ENCODE results near the gene MAP2K4. TPM values are rescaled to one million over a fixed set of nuclear protein-coding genes. Genes with fewer than 3 reads are reported as not detected.
"Not testable (repeated sequence)": the region's sequence is repeated elsewhere in the genome, so short reads cannot be mapped to it uniquely, and the experiment has no call there.

MAP2K4 gene
- total and polyA plus RNA-seq, 3 experiments from 2014 or later, result 30.3 to 46.2 (median 45.9) TPM

GRCh38 chr17:12134101-12134500 lies 113.4 kb downstream of the MAP2K4 start:
- no peak overlapping the region for H3K27ac Mint-ChIP-seq
- no peak overlapping the region for H3K4me3 Mint-ChIP-seq
- peaks cover 0 to 11% (median 2%) of the 10 kb centered on the region in 5 donors for H3K9me3 Mint-ChIP-seq
- peaks cover 0 to 2% (median 0%) of the 10 kb centered on the region in 3 donors for H3K4me1 Mint-ChIP-seq
- ChIA-PET CTCF (no interaction called here), POLR2A (no interaction called here)
- H3K36me3 Mint-ChIP-seq, result peaks cover 41 to 87% (median 46%) of the 10 kb centered on the region in 3 donors
- DNase-seq, result no peak
- no peaks in the 10 kb centered on the region for H3K9me3 ChIP-seq (ENCODE audit: low read length)
- H3K27ac ChIP-seq (ENCODE audit: low read depth, low read length), result no peak overlapping the region
- no peaks in the 10 kb centered on the region for H3K27me3 ChIP-seq (ENCODE audit: insufficient read depth, low read length, poor library complexity, severe bottlenecking)
- no peaks in the 10 kb centered on the region for H3K27me3 Mint-ChIP-seq
- no peak overlapping the region for H3K4me3 ChIP-seq (ENCODE audit: low read length)
- H3K4me1 ChIP-seq (ENCODE audit: insufficient read depth, low read length), result no peaks in the 10 kb centered on the region
- no peaks in the 10 kb centered on the region for H3K36me3 ChIP-seq (ENCODE audit: insufficient read depth, low read length)

GRCh38 chr17:12134587-12134986 lies 113.9 kb downstream of the MAP2K4 start:
- Mint-ChIP-seq H3K4me3 (no peak overlapping the region), H3K27ac (no peak overlapping the region), H3K4me1 (peaks cover 0 to 2% (median 0%) of the 10 kb centered on the region in 3 donors), H3K36me3 (peaks cover 38 to 82% (median 45%) of the 10 kb centered on the region in 3 donors), H3K27me3 (no peaks in the 10 kb centered on the region), H3K9me3 (peaks cover 0 to 11% (median 2%) of the 10 kb centered on the region in 5 donors)
- H3K4me1 ChIP-seq (ENCODE audit: insufficient read depth, low read length), result no peaks in the 10 kb centered on the region
- ChIA-PET CTCF (no interaction called here), POLR2A (no interaction called here)
- DNase-seq, result no peak
- no peaks in the 10 kb centered on the region for H3K9me3 ChIP-seq (ENCODE audit: low read length)
- H3K36me3 ChIP-seq (ENCODE audit: insufficient read depth, low read length), result no peaks in the 10 kb centered on the region
- no peaks in the 10 kb centered on the region for H3K27me3 ChIP-seq (ENCODE audit: insufficient read depth, low read length, poor library complexity, severe bottlenecking)
- no peak overlapping the region for H3K4me3 ChIP-seq (ENCODE audit: low read length)
- H3K27ac ChIP-seq (ENCODE audit: low read depth, low read length), result no peak overlapping the region

GRCh38 chr17:12136243-12136642 lies 115.6 kb downstream of the MAP2K4 start:
- Mint-ChIP-seq H3K4me1 (peaks cover 0 to 2% (median 0%) of the 10 kb centered on the region in 3 donors), H3K27ac (no peak overlapping the region), H3K27me3 (no peaks in the 10 kb centered on the region), H3K36me3 (peaks cover 47 to 84% (median 50%) of the 10 kb centered on the region in 3 donors), H3K4me3 (no peak overlapping the region), H3K9me3 (peaks cover 0 to 11% (median 2%) of the 10 kb centered on the region in 5 donors)
- H3K27me3 ChIP-seq (ENCODE audit: insufficient read depth, low read length, poor library complexity, severe bottlenecking), result no peaks in the 10 kb centered on the region
- no peak overlapping the region for H3K27ac ChIP-seq (ENCODE audit: low read depth, low read length)
- ChIA-PET CTCF (interaction anchor here (1.5 kb wide), 1 partner anchor 44 kb away, joined by 3 read pairs; no protein-coding TSS in a partner anchor), POLR2A (no interaction called here)
- H3K4me1 ChIP-seq (ENCODE audit: insufficient read depth, low read length), result no peaks in the 10 kb centered on the region
- peaks cover 13% of the 10 kb centered on the region for H3K36me3 ChIP-seq (ENCODE audit: insufficient read depth, low read length)
- H3K9me3 ChIP-seq (ENCODE audit: low read length), result no peaks in the 10 kb centered on the region
- no peak overlapping the region for H3K4me3 ChIP-seq (ENCODE audit: low read length)
- no peak for DNase-seq

GRCh38 chr17:12136646-12137045 lies 116.0 kb downstream of the MAP2K4 start:
- H3K4me3 Mint-ChIP-seq, result no peak overlapping the region
- H3K36me3 Mint-ChIP-seq, result peaks cover 51 to 84% (median 51%) of the 10 kb centered on the region in 3 donors

GRCh38 chr17:12137859-12138258 lies 117.2 kb downstream of the MAP2K4 start:
- DNase-seq, result no peak
- Mint-ChIP-seq H3K27me3 (no peaks in the 10 kb centered on the region), H3K36me3 (peaks cover 52 to 84% (median 63%) of the 10 kb centered on the region in 3 donors), H3K4me3 (no peak overlapping the region), H3K27ac (no peak overlapping the region), H3K9me3 (peaks cover 0 to 11% (median 2%) of the 10 kb centered on the region in 5 donors), H3K4me1 (peaks cover 0 to 2% (median 0%) of the 10 kb centered on the region in 3 donors)
- no peak overlapping the region for H3K27ac ChIP-seq (ENCODE audit: low read depth, low read length)
- ChIA-PET CTCF (no interaction called here), POLR2A (no interaction called here)
- no peaks in the 10 kb centered on the region for H3K9me3 ChIP-seq (ENCODE audit: low read length)
- peaks cover 17% of the 10 kb centered on the region for H3K36me3 ChIP-seq (ENCODE audit: insufficient read depth, low read length)
- H3K4me1 ChIP-seq (ENCODE audit: insufficient read depth, low read length), result no peaks in the 10 kb centered on the region
- H3K27me3 ChIP-seq (ENCODE audit: insufficient read depth, low read length, poor library complexity, severe bottlenecking), result no peaks in the 10 kb centered on the region
- H3K4me3 ChIP-seq (ENCODE audit: low read length), result no peak overlapping the region

More at GRCh38 chr17:12136646-12137045, 116.0 kb downstream of the MAP2K4 start:
- Histone ChIP-seq H3K36me3 (ENCODE audit: insufficient read depth, low read length) (peaks cover 17% of the 10 kb centered on the region), H3K27ac (ENCODE audit: low read depth, low read length) (no peak overlapping the region), H3K9me3 (ENCODE audit: low read length) (no peaks in the 10 kb centered on the region), H3K27me3 (ENCODE audit: insufficient read depth, low read length, poor library complexity, severe bottlenecking) (no peaks in the 10 kb centered on the region), H3K4me1 (ENCODE audit: insufficient read depth, low read length) (no peaks in the 10 kb centered on the region), H3K4me3 (ENCODE audit: low read length) (no peak overlapping the region)
- Mint-ChIP-seq H3K27me3 (no peaks in the 10 kb centered on the region), H3K9me3 (peaks cover 0 to 11% (median 2%) of the 10 kb centered on the region in 5 donors), H3K27ac (no peak overlapping the region), H3K4me1 (peaks cover 0 to 2% (median 0%) of the 10 kb centered on the region in 3 donors)
- CTCF ChIA-PET, result no interaction called here
- POLR2A ChIA-PET, result no interaction called here
- DNase-seq, result no peak

- Histone ChIP-seq H3K27ac (ENCODE audit: low read depth, low read length) (no peak overlapping the region), H3K27me3 (ENCODE audit: insufficient read depth, low read length, poor library complexity, severe bottlenecking) (no peaks in the 10 kb centered on the region), H3K4me1 (ENCODE audit: insufficient read depth, low read length) (no peaks in the 10 kb centered on the region), H3K9me3 (ENCODE audit: low read length) (no peaks in the 10 kb centered on the region), H3K4me3 (ENCODE audit: low read length) (no peak overlapping the region), H3K36me3 (ENCODE audit: insufficient read depth, low read length) (peaks cover 21% of the 10 kb centered on the region)
- Mint-ChIP-seq H3K4me3 (no peak overlapping the region), H3K27me3 (no peaks in the 10 kb centered on the region), H3K36me3 (peaks cover 59 to 85% (median 71%) of the 10 kb centered on the region in 3 donors), H3K9me3 (peaks cover 0 to 9% (median 2%) of the 10 kb centered on the region in 5 donors), H3K4me1 (peaks cover 0 to 2% (median 0%) of the 10 kb centered on the region in 3 donors), H3K27ac (no peak overlapping the region)
- ChIA-PET POLR2A (no interaction called here), CTCF (interaction anchor here (1.5 kb wide), 1 partner anchor 8 kb away, joined by 3 read pairs; no protein-coding TSS in a partner anchor)
- no peak for DNase-seq
Measured at GRCh38 chr17:12140685-12141084, 120.0 kb downstream of the MAP2K4 start.

- Mint-ChIP-seq H3K27me3 (peaks cover 13 to 20% of the 10 kb centered on the region in 2 donors), H3K36me3 (peaks cover 0 to 18% (median 0%) of the 10 kb centered on the region in 3 donors), H3K9me3 (peaks cover 12 to 26% (median 18%) of the 10 kb centered on the region in 5 donors)
- H3K4me1 Mint-ChIP-seq; H3K27ac Mint-ChIP-seq; H3K27ac ChIP-seq (ENCODE audit: low read depth, low read length); H3K4me3 ChIP-seq (ENCODE audit: low read length); H3K4me1 ChIP-seq (ENCODE audit: insufficient read depth, low read length); H3K9me3 ChIP-seq (ENCODE audit: low read length); POLR2A ChIA-PET; H3K4me3 Mint-ChIP-seq; DNase-seq; H3K27me3 ChIP-seq (ENCODE audit: insufficient read depth, low read length, poor library complexity, severe bottlenecking); H3K36me3 ChIP-seq (ENCODE audit: insufficient read depth, low read length); CTCF ChIA-PET: not testable (repeated sequence)
Measured at GRCh38 chr17:12162187-12162586, 141.5 kb downstream of the MAP2K4 start.

- ChIA-PET POLR2A (no interaction called here), CTCF (no interaction called here)
- no peak overlapping the region for H3K27ac ChIP-seq (ENCODE audit: low read depth, low read length)
- H3K4me3 ChIP-seq (ENCODE audit: low read length), result no peak overlapping the region
- peaks cover 13 to 20% of the 10 kb centered on the region in 2 donors for H3K27me3 Mint-ChIP-seq
- peaks cover 0 to 18% (median 0%) of the 10 kb centered on the region in 3 donors for H3K36me3 Mint-ChIP-seq
- peaks cover 6 to 23% (median 15%) of the 10 kb centered on the region in 5 donors for H3K9me3 Mint-ChIP-seq
- no peak overlapping the region for H3K4me3 Mint-ChIP-seq
- no peaks in the 10 kb centered on the region for H3K36me3 ChIP-seq (ENCODE audit: insufficient read depth, low read length)
- H3K27me3 ChIP-seq (ENCODE audit: insufficient read depth, low read length, poor library complexity, severe bottlenecking), result no peaks in the 10 kb centered on the region
- no peaks in the 10 kb centered on the region for H3K4me1 Mint-ChIP-seq
- no peaks in the 10 kb centered on the region for H3K4me1 ChIP-seq (ENCODE audit: insufficient read depth, low read length)
- no peak for DNase-seq
- no peak overlapping the region for H3K27ac Mint-ChIP-seq
- no peaks in the 10 kb centered on the region for H3K9me3 ChIP-seq (ENCODE audit: low read length)
Measured at GRCh38 chr17:12164085-12164484, 143.4 kb downstream of the MAP2K4 start.
